MM.1S (cell line): ENCODE measurements around the gene CXorf58.

Source experiments
- DNase-seq: peaks from one replicate; pipeline ENCODE4 v3.0.0-alpha.2; 2015
- H2AFZ ChIP-seq: fragments of 300-600 bp; sonication (generic); 2 replicates; pipeline ENCODE4 v1.6.0; 2016; ENCODE audit warnings: antibody characterized with exemption, low read length
- H3F3A ChIP-seq: fragments of 300-600 bp; sonication (generic); 2 replicates; pipeline ENCODE4 v1.6.1; 2016; ENCODE audit warnings: mild to moderate bottlenecking, antibody characterized with exemption, low read length, moderate library complexity, mixed read lengths; ENCODE audit not compliant: insufficient read depth
- H3K27ac ChIP-seq: fragments of 300-600 bp; sonication (generic); 2 replicates; pipeline ENCODE4 v1.5.1; 2016; ENCODE audit warnings: mild to moderate bottlenecking, low read length
- H3K27me3 ChIP-seq: fragments of 300-600 bp; sonication (generic); replicated peaks from 2 replicates; pipeline ENCODE4 v1.6.0; 2016; ENCODE audit warnings: low read length; ENCODE audit not compliant: insufficient read depth
- H3K36me3 ChIP-seq: fragments of 300-600 bp; sonication (generic); replicated peaks from 2 replicates; pipeline ENCODE4 v1.6.1; 2016; ENCODE audit warnings: mild to moderate bottlenecking, low read length, mixed read lengths; ENCODE audit not compliant: insufficient read depth
- H3K4me1 ChIP-seq: fragments of 300-600 bp; sonication (generic); 2 replicates; pipeline ENCODE4 v1.6.1; 2016; ENCODE audit warnings: low read length, mixed read lengths
- H3K4me2 ChIP-seq: fragments of 300-600 bp; sonication (generic); 2 replicates; pipeline ENCODE4 v1.6.0; 2016; ENCODE audit warnings: low read depth, low read length
- H3K4me3 ChIP-seq: fragments of 300-600 bp; sonication (generic); 2 replicates; pipeline ENCODE4 v1.5.1; 2016; ENCODE audit warnings: low read length, mixed read lengths
- H3K79me2 ChIP-seq: fragments of 300-600 bp; sonication (generic); 2 replicates; pipeline ENCODE4 v1.6.1; 2016; ENCODE audit warnings: mixed run types, low read length, mixed read lengths
- H3K9ac ChIP-seq: fragments of 300-600 bp; sonication (generic); 2 replicates; pipeline ENCODE4 v1.6.1; 2016; ENCODE audit warnings: low read length, mixed read lengths
- H3K9me2 ChIP-seq: fragments of 300-600 bp; sonication (generic); replicated peaks from 2 replicates; pipeline ENCODE4 v1.6.1; 2016; ENCODE audit warnings: mild to moderate bottlenecking, low read length, mixed read lengths; ENCODE audit not compliant: insufficient read depth
- H3K9me3 ChIP-seq: fragments of 300-600 bp; sonication (generic); replicated peaks from 2 replicates; pipeline ENCODE4 v1.6.1; 2016; ENCODE audit warnings: mild to moderate bottlenecking, low read length, mixed read lengths; ENCODE audit not compliant: insufficient read depth
- H4K20me1 ChIP-seq: fragments of 300-600 bp; sonication (generic); 2 replicates; pipeline ENCODE4 v1.6.1; 2016; ENCODE audit warnings: mild to moderate bottlenecking, low read length, moderate library complexity, mixed read lengths; ENCODE audit not compliant: insufficient read depth
- EZH2 ChIP-seq: fragments of 300-600 bp; sonication (generic); optimal IDR thresholded peaks from 2 replicates; pipeline ENCODE3; 2017; ENCODE audit warnings: low read depth, mild to moderate bottlenecking, antibody characterized with exemption, low read length, mixed read lengths
- EZH2phosphoT487 ChIP-seq: fragments of 300-600 bp; sonication (generic); IDR thresholded peaks from 2 replicates; pipeline ENCODE4 v1.6.1; 2018; ENCODE audit warnings: antibody characterized with exemption, low read length
- TF ChIP-seq, protein P1 (sequence below): fragments of 300-600 bp; sonication (generic); IDR thresholded peaks from 2 replicates; pipeline ENCODE4 v1.5.1; 2016; ENCODE audit warnings: antibody characterized with exemption, low read length, mixed read lengths

Gene CXorf58

DNA sequence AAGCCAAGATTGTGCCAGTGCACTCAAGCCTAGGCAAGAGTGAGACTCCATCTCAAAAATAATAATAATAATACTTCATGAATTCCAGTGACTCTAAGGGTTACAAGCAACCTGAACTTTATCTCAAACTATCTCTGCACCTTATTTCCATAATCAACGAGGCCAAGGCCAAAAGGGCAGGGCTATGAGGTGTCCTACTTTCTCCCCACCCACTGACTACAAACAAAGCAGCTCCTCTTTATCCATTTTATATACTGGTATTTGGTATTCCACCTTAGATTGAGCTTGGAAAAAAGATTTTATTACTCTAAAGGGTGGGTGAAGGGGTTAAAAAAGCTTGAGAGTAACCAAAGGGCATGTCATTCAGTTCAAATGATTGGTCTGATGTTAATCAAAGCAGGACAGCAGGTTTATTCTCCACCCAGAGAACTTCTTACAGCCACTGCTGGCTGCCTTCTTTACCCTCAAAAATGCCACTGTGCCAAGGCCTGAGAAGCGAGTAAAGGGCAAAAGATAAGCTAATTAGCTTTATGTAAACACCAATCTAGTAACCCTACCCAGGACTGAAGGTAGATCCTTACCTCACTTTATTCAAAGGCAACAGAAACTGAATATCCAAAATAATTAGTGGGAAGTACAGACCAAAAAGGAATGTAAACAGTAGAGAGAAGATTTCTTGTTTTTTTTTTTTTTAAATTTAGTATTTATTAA, 28.3 kb upstream of the CXorf58 start:
- Histone ChIP-seq H3F3A (no peaks in the 10 kb centered on the region), H3K4me2 (no peak overlapping the region), H3K9me2 (no peaks in the 10 kb centered on the region), H2AFZ (no peak overlapping the region), H3K9ac (no peak overlapping the region), H3K36me3 (no peaks in the 10 kb centered on the region), H4K20me1 (no peaks in the 10 kb centered on the region), H3K79me2 (no peaks in the 10 kb centered on the region), H3K27me3 (no peaks in the 10 kb centered on the region), H3K4me3 (no peak overlapping the region), H3K27ac (no peak overlapping the region), H3K9me3 (no peaks in the 10 kb centered on the region), H3K4me1 (no peaks in the 10 kb centered on the region)
- no peak for TF ChIP-seq EZH2phosphoT487
- TF ChIP-seq EZH2, result no peak
- TF ChIP-seq, protein P1, sequence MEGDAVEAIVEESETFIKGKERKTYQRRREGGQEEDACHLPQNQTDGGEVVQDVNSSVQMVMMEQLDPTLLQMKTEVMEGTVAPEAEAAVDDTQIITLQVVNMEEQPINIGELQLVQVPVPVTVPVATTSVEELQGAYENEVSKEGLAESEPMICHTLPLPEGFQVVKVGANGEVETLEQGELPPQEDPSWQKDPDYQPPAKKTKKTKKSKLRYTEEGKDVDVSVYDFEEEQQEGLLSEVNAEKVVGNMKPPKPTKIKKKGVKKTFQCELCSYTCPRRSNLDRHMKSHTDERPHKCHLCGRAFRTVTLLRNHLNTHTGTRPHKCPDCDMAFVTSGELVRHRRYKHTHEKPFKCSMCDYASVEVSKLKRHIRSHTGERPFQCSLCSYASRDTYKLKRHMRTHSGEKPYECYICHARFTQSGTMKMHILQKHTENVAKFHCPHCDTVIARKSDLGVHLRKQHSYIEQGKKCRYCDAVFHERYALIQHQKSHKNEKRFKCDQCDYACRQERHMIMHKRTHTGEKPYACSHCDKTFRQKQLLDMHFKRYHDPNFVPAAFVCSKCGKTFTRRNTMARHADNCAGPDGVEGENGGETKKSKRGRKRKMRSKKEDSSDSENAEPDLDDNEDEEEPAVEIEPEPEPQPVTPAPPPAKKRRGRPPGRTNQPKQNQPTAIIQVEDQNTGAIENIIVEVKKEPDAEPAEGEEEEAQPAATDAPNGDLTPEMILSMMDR, result no peak
- no peak for DNase-seq

DNA sequence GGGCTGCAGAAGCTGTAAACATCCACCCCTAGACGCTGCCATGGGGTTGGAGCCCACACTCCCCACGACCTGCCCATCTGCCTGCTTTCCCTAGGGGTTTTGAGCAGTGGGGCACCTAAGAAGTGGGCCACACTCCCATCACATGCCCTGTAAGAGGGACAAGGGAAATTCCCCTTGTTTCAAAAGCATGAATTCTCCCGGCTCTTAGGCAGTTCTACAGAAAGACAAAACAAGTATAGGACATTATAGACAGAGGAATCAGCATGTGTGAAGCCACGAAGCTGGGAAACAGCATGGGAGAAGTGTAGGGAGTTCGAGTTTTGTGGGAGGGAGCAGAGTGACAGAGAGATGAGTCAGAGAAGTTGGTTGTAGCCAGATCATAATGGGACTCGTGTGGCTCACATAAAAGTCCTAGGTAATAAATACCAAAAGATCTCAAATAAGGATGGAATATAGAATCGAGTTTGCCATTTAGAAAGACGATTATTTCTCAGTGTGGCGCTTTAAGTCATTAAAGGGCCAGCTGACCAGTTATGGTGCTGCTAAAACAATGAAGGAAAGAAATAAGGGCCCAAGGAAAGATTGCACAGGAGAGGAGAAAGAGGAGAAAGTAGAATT, 24.0 kb upstream of the CXorf58 start:
- H3K9ac ChIP-seq, result no peak overlapping the region
- H2AFZ ChIP-seq, result no peak overlapping the region
- no peaks in the 10 kb centered on the region for H3K27me3 ChIP-seq
- no peak overlapping the region for H3K4me2 ChIP-seq
- H4K20me1 ChIP-seq, result no peaks in the 10 kb centered on the region
- TF ChIP-seq, protein P1, result no peak
- TF ChIP-seq EZH2phosphoT487, result no peak
- no peak for TF ChIP-seq EZH2
- no peaks in the 10 kb centered on the region for H3K9me3 ChIP-seq
- H3K36me3 ChIP-seq, result no peaks in the 10 kb centered on the region
- no peaks in the 10 kb centered on the region for H3K79me2 ChIP-seq
- H3K27ac ChIP-seq, result no peak overlapping the region
- H3K4me1 ChIP-seq, result no peaks in the 10 kb centered on the region
- DNase-seq, result no peak
- no peak overlapping the region for H3K4me3 ChIP-seq
- no peaks in the 10 kb centered on the region for H3K9me2 ChIP-seq
- H3F3A ChIP-seq, result no peaks in the 10 kb centered on the region

DNA sequence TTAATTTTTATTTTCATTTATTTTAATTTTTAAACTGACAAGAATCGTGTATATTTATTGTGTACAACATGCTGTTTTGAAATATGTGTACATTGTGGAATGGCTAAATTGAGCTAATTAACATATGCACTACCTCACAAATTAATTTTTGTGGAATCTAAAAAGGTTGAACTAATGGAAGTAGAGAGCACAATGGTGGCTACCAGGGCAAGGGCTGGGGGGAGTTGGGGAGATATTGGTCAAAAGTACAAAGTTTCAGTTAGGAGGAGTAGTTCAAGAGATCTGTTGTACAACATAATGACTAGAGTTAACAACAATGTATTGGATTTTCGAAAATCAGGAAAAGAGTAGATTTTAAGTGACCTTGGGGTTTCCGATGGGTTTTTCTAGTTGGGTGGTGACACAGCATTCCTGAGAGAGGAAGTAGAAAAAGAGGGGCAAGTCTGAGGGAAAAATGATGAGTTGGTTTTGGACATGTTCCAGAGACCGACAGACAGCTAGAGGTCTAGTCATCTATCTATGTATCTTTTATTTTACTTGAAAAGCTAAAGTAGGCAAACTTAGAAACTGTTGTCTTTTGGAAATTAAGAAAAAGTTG, 23.3 kb upstream of the CXorf58 start:
- Histone ChIP-seq H3K9ac (no peak overlapping the region), H3K4me2 (no peak overlapping the region), H3F3A (no peaks in the 10 kb centered on the region), H3K36me3 (no peaks in the 10 kb centered on the region), H3K4me3 (no peak overlapping the region), H3K9me3 (no peaks in the 10 kb centered on the region), H3K9me2 (no peaks in the 10 kb centered on the region), H4K20me1 (no peaks in the 10 kb centered on the region), H3K27me3 (no peaks in the 10 kb centered on the region), H3K27ac (no peak overlapping the region), H3K4me1 (no peaks in the 10 kb centered on the region), H3K79me2 (no peaks in the 10 kb centered on the region), H2AFZ (no peak overlapping the region)
- TF ChIP-seq, protein P1, result no peak
- TF ChIP-seq EZH2phosphoT487 (no peak), EZH2 (no peak)
- no peak for DNase-seq
